ENCODE data around the gene RBKS. TPM values are rescaled to one million over a fixed set of nuclear protein-coding genes. Genes with fewer than 3 reads are reported as not detected.

Gene RBKS
- polyA plus RNA-seq, 1 donor (not counting 4 experiments of a cell fraction or from before 2014, with no cell fraction given) = 1.9 TPM

DNA sequence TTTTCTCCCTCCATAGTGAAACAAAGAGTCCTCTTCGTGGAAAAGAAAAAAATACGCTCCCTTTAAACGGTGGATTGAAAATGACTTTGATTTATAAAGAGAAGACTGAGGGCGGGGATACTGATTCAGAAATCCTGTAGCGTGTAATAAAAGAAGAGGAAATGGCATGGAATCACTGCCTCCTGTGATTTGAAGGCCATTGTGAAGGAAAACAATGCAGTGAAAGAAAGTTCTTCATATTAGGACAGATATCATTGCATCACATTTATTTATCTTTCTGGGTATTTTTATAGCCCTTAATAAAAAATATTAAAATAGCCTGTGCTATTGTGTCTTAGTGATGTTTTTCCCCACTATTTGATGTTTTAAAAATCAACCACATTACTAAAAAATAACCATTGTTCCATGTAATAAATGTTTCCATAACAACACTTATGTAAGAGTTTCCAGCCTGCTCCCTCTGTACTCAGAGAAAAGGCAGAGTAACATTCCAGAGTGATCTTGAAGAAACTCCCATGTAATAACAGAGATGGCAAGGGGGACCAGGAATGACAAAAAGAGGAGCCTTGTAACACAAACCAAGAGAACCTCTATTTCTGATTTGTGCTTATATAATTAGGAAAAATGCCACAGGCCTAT is 110.7 kb downstream of the RBKS start:
- peaks cover 3% of the 10 kb centered on the region for H3K9me1 ChIP-seq (ENCODE audit: control insufficient read depth, extremely low read depth, insufficient read depth, low read length)
- no peak overlapping the region for H3K9ac ChIP-seq (ENCODE audit: control insufficient read depth, extremely low read depth, insufficient read depth, low read length)
- no peak overlapping the region for H3K4me2 ChIP-seq (ENCODE audit: control insufficient read depth, extremely low read depth, insufficient read depth, low read depth, low read length)
- no peaks in the 10 kb centered on the region for H4K20me1 ChIP-seq (ENCODE audit: control insufficient read depth, extremely low read depth, insufficient read depth, low read length)
- H3K4me3 ChIP-seq (ENCODE audit: control insufficient read depth in 2 of 3, extremely low read depth in 1 of 3, insufficient read depth in 2 of 3, low read depth in 1 of 3, low read length in 3 of 3) = no peak overlapping the region
- peaks cover 3 to 16% of the 10 kb centered on the region in 2 experiments for H3K36me3 ChIP-seq (ENCODE audit: control insufficient read depth in 2 of 2, extremely low read depth in 1 of 2, insufficient read depth in 2 of 2, low read length in 2 of 2)
- H3K27me3 ChIP-seq (ENCODE audit: control insufficient read depth, extremely low read depth, insufficient read depth, low read length) = no peaks in the 10 kb centered on the region
- no peak overlapping the region for H2AFZ ChIP-seq (ENCODE audit: control insufficient read depth, low read length)
- TF ChIP-seq EZH2 (IDR thresholded peaks at IDR 0.05; ENCODE audit: low read length) = no peak
- TF ChIP-seq, protein P1, sequence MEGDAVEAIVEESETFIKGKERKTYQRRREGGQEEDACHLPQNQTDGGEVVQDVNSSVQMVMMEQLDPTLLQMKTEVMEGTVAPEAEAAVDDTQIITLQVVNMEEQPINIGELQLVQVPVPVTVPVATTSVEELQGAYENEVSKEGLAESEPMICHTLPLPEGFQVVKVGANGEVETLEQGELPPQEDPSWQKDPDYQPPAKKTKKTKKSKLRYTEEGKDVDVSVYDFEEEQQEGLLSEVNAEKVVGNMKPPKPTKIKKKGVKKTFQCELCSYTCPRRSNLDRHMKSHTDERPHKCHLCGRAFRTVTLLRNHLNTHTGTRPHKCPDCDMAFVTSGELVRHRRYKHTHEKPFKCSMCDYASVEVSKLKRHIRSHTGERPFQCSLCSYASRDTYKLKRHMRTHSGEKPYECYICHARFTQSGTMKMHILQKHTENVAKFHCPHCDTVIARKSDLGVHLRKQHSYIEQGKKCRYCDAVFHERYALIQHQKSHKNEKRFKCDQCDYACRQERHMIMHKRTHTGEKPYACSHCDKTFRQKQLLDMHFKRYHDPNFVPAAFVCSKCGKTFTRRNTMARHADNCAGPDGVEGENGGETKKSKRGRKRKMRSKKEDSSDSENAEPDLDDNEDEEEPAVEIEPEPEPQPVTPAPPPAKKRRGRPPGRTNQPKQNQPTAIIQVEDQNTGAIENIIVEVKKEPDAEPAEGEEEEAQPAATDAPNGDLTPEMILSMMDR (optimal IDR thresholded peaks at IDR 0.05 in 1 of 3, IDR thresholded peaks at IDR 0.05 in 1 of 3, conservative IDR thresholded peaks at IDR 0.05 in 1 of 3; ENCODE audit: extremely low read depth in 1 of 3, insufficient read depth in 2 of 3, low read length in 3 of 3) = no peak
- FAIRE-seq (no peak), DNase-seq (ENCODE audit: low read depth, low spot score) (no peak)
- no peaks in the 10 kb centered on the region for H3K9me3 ChIP-seq (ENCODE audit: control insufficient read depth, low read depth, low read length)
- peaks cover 16% of the 10 kb centered on the region for H3K4me1 ChIP-seq (ENCODE audit: control insufficient read depth, extremely low read depth, insufficient read depth, low read length)
- dilution Hi-C loops (cut with MboI; ENCODE audit: extremely low pct_ligation_motif_present, low sequenced_read_pairs) = no loop called here
- H3K27ac ChIP-seq (ENCODE audit: control insufficient read depth, insufficient read depth, low read length) = no peak overlapping the region
- peaks cover 43% of the 10 kb centered on the region for H3K79me2 ChIP-seq (ENCODE audit: control insufficient read depth, insufficient read depth, low read length)

DNA sequence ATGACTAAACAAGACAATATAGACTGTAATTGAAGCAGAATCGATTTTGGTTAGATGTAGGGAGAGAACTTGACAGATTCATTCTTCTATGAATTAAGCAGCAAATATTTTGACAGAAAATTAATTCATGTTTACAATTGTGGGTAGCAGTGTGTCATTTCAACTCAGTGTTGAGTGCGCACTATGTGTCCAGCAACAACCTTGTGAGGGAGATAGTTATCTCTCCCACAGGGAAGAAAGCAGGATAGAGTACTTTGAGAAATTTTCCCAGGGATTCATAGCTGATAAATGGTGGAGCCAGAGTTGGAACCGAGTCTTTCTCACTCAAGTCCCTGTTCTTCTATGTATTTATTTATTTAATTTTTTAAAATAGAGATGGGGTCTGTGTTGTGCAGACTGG is 113.5 kb downstream of the RBKS start:
- Histone ChIP-seq H3K9me3 (ENCODE audit: control insufficient read depth, low read depth, low read length) (no peaks in the 10 kb centered on the region), H3K4me3 (ENCODE audit: control insufficient read depth in 2 of 3, extremely low read depth in 1 of 3, insufficient read depth in 2 of 3, low read depth in 1 of 3, low read length in 3 of 3) (no peak overlapping the region), H4K20me1 (ENCODE audit: control insufficient read depth, extremely low read depth, insufficient read depth, low read length) (no peaks in the 10 kb centered on the region), H3K27ac (ENCODE audit: control insufficient read depth, insufficient read depth, low read length) (no peak overlapping the region), H2AFZ (ENCODE audit: control insufficient read depth, low read length) (no peak overlapping the region), H3K27me3 (ENCODE audit: control insufficient read depth, extremely low read depth, insufficient read depth, low read length) (no peaks in the 10 kb centered on the region), H3K36me3 (ENCODE audit: control insufficient read depth in 2 of 2, extremely low read depth in 1 of 2, insufficient read depth in 2 of 2, low read length in 2 of 2) (peaks cover 3 to 29% of the 10 kb centered on the region in 2 experiments), H3K79me2 (ENCODE audit: control insufficient read depth, insufficient read depth, low read length) (peaks cover 71% of the 10 kb centered on the region), H3K9ac (ENCODE audit: control insufficient read depth, extremely low read depth, insufficient read depth, low read length) (no peak overlapping the region), H3K9me1 (ENCODE audit: control insufficient read depth, extremely low read depth, insufficient read depth, low read length) (peaks cover 5% of the 10 kb centered on the region), H3K4me1 (ENCODE audit: control insufficient read depth, extremely low read depth, insufficient read depth, low read length) (peaks cover 30% of the 10 kb centered on the region), H3K4me2 (ENCODE audit: control insufficient read depth, extremely low read depth, insufficient read depth, low read depth, low read length) (peak overlapping the region; percentile 15)
- TF ChIP-seq EZH2 (IDR thresholded peaks at IDR 0.05; ENCODE audit: low read length) = no peak
- TF ChIP-seq, protein P1 (optimal IDR thresholded peaks at IDR 0.05 in 1 of 3, IDR thresholded peaks at IDR 0.05 in 1 of 3, conservative IDR thresholded peaks at IDR 0.05 in 1 of 3; ENCODE audit: extremely low read depth in 1 of 3, insufficient read depth in 2 of 3, low read length in 3 of 3) = no peak
- dilution Hi-C loops (cut with MboI; ENCODE audit: extremely low pct_ligation_motif_present, low sequenced_read_pairs) = no loop called here
- no peak for FAIRE-seq
- no peak for DNase-seq (ENCODE audit: low read depth, low spot score)

Data from keratinocyte (primary cell).